IMR-90 (cell line): ENCODE measurements around the gene PPP1R14C. TPM values are rescaled to one million over a fixed set of nuclear protein-coding genes. Genes with fewer than 3 reads are reported as not detected.

Experiments
- ATAC-seq: fragments of 200-7000 bp; cut with Tn5 transposase; 2 replicates; pipeline ENCODE4 v1.9.1; 2020; ENCODE audit warnings: low read depth, mild to moderate bottlenecking, moderate library complexity
- BruUV-seq: library from RNA; stranded (reverse); fragments of 400-500 nt; replicated peaks from 2 replicates; lab custom pipeline; 2021; lab: Mats Ljungman, UMichigan
- CTCF ChIA-PET: fragments of 300-600 bp; formaldehyde crosslinking; extraction: SDS; loops from one replicate; lab custom pipeline; 2021; ENCODE audit warnings: antibody characterized with exemption; lab: Yijun Ruan, JAX
- POLR2A ChIA-PET: fragments of 300-600 bp; sonication (Branson Sonifier 250); formaldehyde crosslinking; loops from one replicate; lab custom pipeline; 2022; ENCODE audit warnings: antibody characterized with exemption; ENCODE audit not compliant: unreplicated experiment; lab: Charles Lee
- DNase-seq: peaks from one replicate; pipeline ENCODE4 v3.0.0; 2013
- H2AFZ ChIP-seq: replicated peaks from 2 replicates; pipeline ENCODE3; 2013; ENCODE audit warnings: low read length, mild to moderate bottlenecking; ENCODE audit not compliant: poor library complexity
- H2AK5ac ChIP-seq: 2 replicates; pipeline ENCODE4 v1.6.1; 2013; ENCODE audit warnings: low read depth, low read length, inconsistent platforms
- H2AK9ac ChIP-seq: replicated peaks from 2 replicates; pipeline ENCODE3; 2013; ENCODE audit warnings: mild to moderate bottlenecking, low read depth, low read length, moderate library complexity; ENCODE audit not compliant: poor library complexity
- H2BK120ac ChIP-seq: 2 replicates; pipeline ENCODE4 v1.6.1; 2013; ENCODE audit warnings: low read depth, low read length, inconsistent platforms
- H2BK15ac ChIP-seq: 3 replicates; pipeline ENCODE4 v1.6.1; 2013; ENCODE audit warnings: low read depth, low read length, inconsistent platforms
- H2BK20ac ChIP-seq: 2 replicates; pipeline ENCODE4 v1.6.1; 2013; ENCODE audit warnings: low read depth, mild to moderate bottlenecking, inconsistent platforms, low read length, moderate library complexity
- H2BK5ac ChIP-seq: 2 replicates; pipeline ENCODE4 v1.6.1; 2013; ENCODE audit warnings: mild to moderate bottlenecking, low read depth, low read length, inconsistent platforms; ENCODE audit not compliant: poor library complexity, severe bottlenecking
- H3K14ac ChIP-seq: replicated peaks from 2 replicates; pipeline ENCODE4 v1.6.1; 2013; ENCODE audit warnings: low read depth, low read length, inconsistent platforms
- H3K18ac ChIP-seq: 2 replicates; pipeline ENCODE4 v1.6.1; 2013; ENCODE audit warnings: low read depth, low read length, control low read depth
- H3K23ac ChIP-seq: 2 replicates; pipeline ENCODE4 v1.6.1; 2013; ENCODE audit warnings: low read depth, low read length, inconsistent platforms
- H3K27ac ChIP-seq: 2 replicates; pipeline ENCODE4 v1.5.1; 2013; ENCODE audit warnings: mild to moderate bottlenecking, control low read depth, low read length; ENCODE audit not compliant: insufficient read depth
- H3K27me3 ChIP-seq: 2 replicates; pipeline ENCODE4 v1.6.1; 2013; ENCODE audit warnings: low read length; ENCODE audit not compliant: control insufficient read depth, insufficient read depth
- H3K36me3 ChIP-seq: 2 replicates; pipeline ENCODE4 v1.6.1; 2013; ENCODE audit warnings: low read length, mixed read lengths; ENCODE audit not compliant: control insufficient read depth, insufficient read depth
- H3K4ac ChIP-seq: 2 replicates; pipeline ENCODE4 v1.6.1; 2013; ENCODE audit warnings: low read depth, low read length, inconsistent platforms
- H3K4me1 ChIP-seq: 2 replicates; pipeline ENCODE4 v1.6.1; 2013; ENCODE audit warnings: low read length, mixed read lengths; ENCODE audit not compliant: control insufficient read depth, insufficient read depth
- H3K4me2 ChIP-seq: 2 replicates; pipeline ENCODE4 v1.6.1; 2013; ENCODE audit warnings: low read depth, mild to moderate bottlenecking, control low read depth, low read length, moderate library complexity
- H3K4me3 ChIP-seq: 2 replicates; pipeline ENCODE4 v1.5.1; 2013; ENCODE audit warnings: low read depth, mild to moderate bottlenecking, control low read depth, low read length, moderate library complexity; ENCODE audit not compliant: insufficient read depth
- H3K56ac ChIP-seq: 2 replicates; pipeline ENCODE4 v1.6.1; 2013; ENCODE audit warnings: low read length, inconsistent platforms; ENCODE audit not compliant: insufficient read depth; ENCODE audit errors: extremely low read depth
- H3K79me1 ChIP-seq, 2 experiments: 2 replicates each; pipeline ENCODE4 v1.6.1; 2013; ENCODE audit warnings: low read length in 2 of 2, inconsistent platforms in 1 of 2, low read depth in 1 of 2
- H3K9ac ChIP-seq: 2 replicates; pipeline ENCODE4 v1.6.1; 2013; ENCODE audit warnings: low read depth, low read length, control low read depth
- H3K9me1 ChIP-seq: 2 replicates; pipeline ENCODE4 v1.6.1; 2013; ENCODE audit warnings: low read length, inconsistent platforms; ENCODE audit not compliant: insufficient read depth
- H3K9me3 ChIP-seq: 2 replicates; pipeline ENCODE4 v1.6.1; 2013; ENCODE audit warnings: low read length; ENCODE audit not compliant: control insufficient read depth, insufficient read depth
- H4K20me1 ChIP-seq: 2 replicates; pipeline ENCODE4 v1.6.1; 2013; ENCODE audit warnings: low read length, inconsistent platforms; ENCODE audit not compliant: insufficient read depth
- H4K5ac ChIP-seq: 2 replicates; pipeline ENCODE4 v1.6.1; 2013; ENCODE audit warnings: mild to moderate bottlenecking, low read depth, low read length, control low read depth
- H4K8ac ChIP-seq, 2 experiments: 2 replicates each; pipeline ENCODE4 v1.6.1; 2013; ENCODE audit warnings: low read depth in 2 of 2, low read length in 2 of 2, control low read depth in 1 of 2, inconsistent platforms in 1 of 2
- H4K91ac ChIP-seq: 2 replicates; pipeline ENCODE4 v1.6.1; 2013; ENCODE audit warnings: low read depth, low read length, inconsistent platforms; ENCODE audit not compliant: insufficient read depth
- BHLHE40 ChIP-seq: fragments of 150-350 bp; IDR thresholded peaks from 2 replicates; pipeline ENCODE4 v1.6.1; 2016; ENCODE audit warnings: mild to moderate bottlenecking, low read depth, low read length
- CEBPB ChIP-seq: IDR thresholded peaks from 2 replicates; pipeline ENCODE4 v1.6.1; 2012; ENCODE audit warnings: low read depth, low read length, improper control_type of control experiment
- MAFK ChIP-seq: IDR thresholded peaks from 2 replicates; pipeline ENCODE4 v1.6.1; 2012; ENCODE audit warnings: low read depth, low read length, improper control_type of control experiment
- MAZ ChIP-seq: IDR thresholded peaks from 2 replicates; pipeline ENCODE4 v1.6.1; 2012; ENCODE audit warnings: low read depth, mild to moderate bottlenecking, low read length, improper control_type of control experiment, moderate library complexity, borderline replicate concordance
- MXI1 ChIP-seq: IDR thresholded peaks from 2 replicates; pipeline ENCODE4 v1.6.1; 2012; ENCODE audit warnings: low read depth, mild to moderate bottlenecking, low read length, moderate library complexity, borderline replicate concordance
- NFE2L2 ChIP-seq: fragments of 150-350 bp; IDR thresholded peaks from 2 replicates; pipeline ENCODE4 v1.6.1; 2016; ENCODE audit warnings: low read depth, mild to moderate bottlenecking, low read length
- RAD21 ChIP-seq: IDR thresholded peaks from 2 replicates; pipeline ENCODE4 v1.6.1; 2012; ENCODE audit warnings: low read length, improper control_type of control experiment
- SMC3 ChIP-seq: fragments of 150-350 bp; IDR thresholded peaks from 2 replicates; pipeline ENCODE4 v1.6.1; 2016; ENCODE audit warnings: low read depth, mild to moderate bottlenecking, antibody characterized with exemption, low read length, moderate library complexity
- WGBS, 2 experiments: methylation state at CpG; one replicate each; pipeline versions ENCODE4 v1.1.5 to v1.1.7; 2013; ENCODE audit warnings: missing lambda C conversion rate in 2 of 2; ENCODE audit not compliant: insufficient read length in 1 of 2; ENCODE audit errors: extremely low coverage in 2 of 2; 5-methylcytosine and 5-hydroxymethylcytosine counted together
- dilution Hi-C: fragments of 300-500 bp; cut with HindIII; formaldehyde crosslinking; loops from one replicate; pipeline ENCODE4 v1.14.3; 2018; ENCODE audit warnings: low sequenced_read_pairs; ENCODE audit not compliant: unreplicated experiment
- in situ Hi-C: fragments of 300-500 bp; cut with MboI; formaldehyde crosslinking; loops from 3 replicates; pipeline ENCODE4 v1.14.3; 2019; ENCODE audit warnings: low sequenced_read_pairs, inconsistent platforms, mixed read lengths
- intact Hi-C: fragments of 100-400 bp; cut with micrococcal nuclease; formaldehyde crosslinking; loops from 2 replicates; pipeline ENCODE4 v1.10.0; 2022
- polyA plus RNA-seq, 3 experiments: library from polyadenylated mRNA; depleted of rRNA; stranded (reverse); fragments of >200 nt; gene quantifications; 2 replicates each; pipeline ENCODE4 v1.2.3, GENCODE V29; 2012; ENCODE audit warnings: low replicate concordance in 1 of 3
- total RNA-seq: library from RNA; depleted of rRNA; stranded (reverse); fragments of >200 nt; gene quantifications from 2 replicates; pipeline ENCODE4 v1.2.3, GENCODE V29; 2012
- TF ChIP-seq, protein P1 (sequence below): fragments of 150-350 bp; IDR thresholded peaks from 2 replicates; pipeline ENCODE4 v1.6.1; 2017; ENCODE audit warnings: mild to moderate bottlenecking, antibody characterized with exemption, low read length, low read depth
- TF ChIP-seq, protein P2 (sequence below): fragments of 150-350 bp; IDR thresholded peaks from 2 replicates; pipeline ENCODE4 v1.6.1; 2016; ENCODE audit warnings: low read depth, mild to moderate bottlenecking, low read length, moderate library complexity, borderline replicate concordance
- TF ChIP-seq, protein P3 (sequence below): conservative IDR thresholded peaks from 2 replicates; pipeline ENCODE4 v1.5.1; 2012; ENCODE audit warnings: mild to moderate bottlenecking, low read depth, low read length, improper control_type of control experiment

The PPP1R14C gene
- total and polyA plus RNA-seq, 2 of the 4 experiments (the other 2 are of a cell fraction) = not detected

DNA sequence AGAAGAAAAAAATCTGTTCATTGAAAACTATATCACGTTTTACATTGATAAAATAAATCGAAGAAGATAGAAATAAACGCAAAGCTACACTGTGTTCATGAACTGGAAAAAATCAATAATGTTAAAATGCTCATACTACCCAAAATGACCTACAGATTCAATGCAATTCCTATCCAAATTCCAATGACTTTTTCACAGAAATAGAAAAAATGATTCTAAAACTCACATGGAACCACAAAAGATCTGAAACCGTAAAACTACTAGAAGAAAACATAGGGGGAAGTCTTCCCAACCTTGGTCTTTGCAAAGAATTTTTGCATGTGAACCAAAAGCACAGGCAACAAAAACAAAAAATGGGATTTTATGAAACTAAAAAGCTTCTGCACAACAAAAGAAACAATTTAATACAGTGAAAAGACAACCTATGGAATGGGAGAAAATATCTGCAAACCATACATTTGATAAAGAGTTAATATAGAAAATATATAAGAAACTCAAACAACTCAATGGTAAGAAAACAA lies 40.0 kb upstream of the PPP1R14C start:
- no peak for DNase-seq
- dilution Hi-C loops = no loop called here
- in situ Hi-C loops = no loop called here

More for the DNA sequence above, 40.0 kb upstream of the PPP1R14C start:
- no peak overlapping the region for H2AFZ ChIP-seq
- H3K4ac ChIP-seq = no peak overlapping the region
- ChIA-PET POLR2A (no interaction called here), CTCF (interaction anchor here (0.7 kb wide), 1 partner anchor 22 kb away, joined by 3 read pairs; no protein-coding TSS in a partner anchor)
- no peak overlapping the region for H4K8ac ChIP-seq
- H3K14ac ChIP-seq = no peak overlapping the region
- no peaks in the 10 kb centered on the region for H4K20me1 ChIP-seq
- H3K18ac ChIP-seq = no peak overlapping the region
- H3K4me2 ChIP-seq = no peak overlapping the region
- no peak for ATAC-seq
- no peak overlapping the region for H3K27ac ChIP-seq
- no peaks in the 10 kb centered on the region for H3K9me3 ChIP-seq
- H3K9ac ChIP-seq = no peak overlapping the region
- no CpG with 5 or more reads among the region's 4 CpGs for WGBS, 2 experiments
- H3K23ac ChIP-seq = no peak overlapping the region
- TF ChIP-seq, protein P1, sequence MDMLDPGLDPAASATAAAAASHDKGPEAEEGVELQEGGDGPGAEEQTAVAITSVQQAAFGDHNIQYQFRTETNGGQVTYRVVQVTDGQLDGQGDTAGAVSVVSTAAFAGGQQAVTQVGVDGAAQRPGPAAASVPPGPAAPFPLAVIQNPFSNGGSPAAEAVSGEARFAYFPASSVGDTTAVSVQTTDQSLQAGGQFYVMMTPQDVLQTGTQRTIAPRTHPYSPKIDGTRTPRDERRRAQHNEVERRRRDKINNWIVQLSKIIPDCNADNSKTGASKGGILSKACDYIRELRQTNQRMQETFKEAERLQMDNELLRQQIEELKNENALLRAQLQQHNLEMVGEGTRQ = no peak
- TF ChIP-seq, protein P2, sequence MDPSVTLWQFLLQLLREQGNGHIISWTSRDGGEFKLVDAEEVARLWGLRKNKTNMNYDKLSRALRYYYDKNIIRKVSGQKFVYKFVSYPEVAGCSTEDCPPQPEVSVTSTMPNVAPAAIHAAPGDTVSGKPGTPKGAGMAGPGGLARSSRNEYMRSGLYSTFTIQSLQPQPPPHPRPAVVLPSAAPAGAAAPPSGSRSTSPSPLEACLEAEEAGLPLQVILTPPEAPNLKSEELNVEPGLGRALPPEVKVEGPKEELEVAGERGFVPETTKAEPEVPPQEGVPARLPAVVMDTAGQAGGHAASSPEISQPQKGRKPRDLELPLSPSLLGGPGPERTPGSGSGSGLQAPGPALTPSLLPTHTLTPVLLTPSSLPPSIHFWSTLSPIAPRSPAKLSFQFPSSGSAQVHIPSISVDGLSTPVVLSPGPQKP = no peak
- TF ChIP-seq NFE2L2 (no peak), MXI1 (no peak), MAFK (no peak), BHLHE40 (no peak), RAD21 (no peak), CEBPB (no peak), SMC3 (no peak), MAZ (no peak)
- TF ChIP-seq, protein P3, sequence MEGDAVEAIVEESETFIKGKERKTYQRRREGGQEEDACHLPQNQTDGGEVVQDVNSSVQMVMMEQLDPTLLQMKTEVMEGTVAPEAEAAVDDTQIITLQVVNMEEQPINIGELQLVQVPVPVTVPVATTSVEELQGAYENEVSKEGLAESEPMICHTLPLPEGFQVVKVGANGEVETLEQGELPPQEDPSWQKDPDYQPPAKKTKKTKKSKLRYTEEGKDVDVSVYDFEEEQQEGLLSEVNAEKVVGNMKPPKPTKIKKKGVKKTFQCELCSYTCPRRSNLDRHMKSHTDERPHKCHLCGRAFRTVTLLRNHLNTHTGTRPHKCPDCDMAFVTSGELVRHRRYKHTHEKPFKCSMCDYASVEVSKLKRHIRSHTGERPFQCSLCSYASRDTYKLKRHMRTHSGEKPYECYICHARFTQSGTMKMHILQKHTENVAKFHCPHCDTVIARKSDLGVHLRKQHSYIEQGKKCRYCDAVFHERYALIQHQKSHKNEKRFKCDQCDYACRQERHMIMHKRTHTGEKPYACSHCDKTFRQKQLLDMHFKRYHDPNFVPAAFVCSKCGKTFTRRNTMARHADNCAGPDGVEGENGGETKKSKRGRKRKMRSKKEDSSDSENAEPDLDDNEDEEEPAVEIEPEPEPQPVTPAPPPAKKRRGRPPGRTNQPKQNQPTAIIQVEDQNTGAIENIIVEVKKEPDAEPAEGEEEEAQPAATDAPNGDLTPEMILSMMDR = no peak
- H2BK5ac ChIP-seq = no peak overlapping the region
- H2BK15ac ChIP-seq = no peak overlapping the region
- H4K91ac ChIP-seq = no peak overlapping the region
- H4K5ac ChIP-seq = no peak overlapping the region
- H2AK5ac ChIP-seq = no peak overlapping the region
- no peak overlapping the region for H2BK120ac ChIP-seq
- peaks cover 11% of the 10 kb centered on the region for H3K27me3 ChIP-seq
- no peak overlapping the region for H3K56ac ChIP-seq
- no peak overlapping the region for H2BK20ac ChIP-seq
- H2AK9ac ChIP-seq = no peak overlapping the region
- no peak overlapping the region for H3K4me3 ChIP-seq
- H3K36me3 ChIP-seq = no peaks in the 10 kb centered on the region
- no peaks in the 10 kb centered on the region for H3K79me1 ChIP-seq
- no peaks in the 10 kb centered on the region for H3K4me1 ChIP-seq
- intact Hi-C loops = no loop called here
- no peaks in the 10 kb centered on the region for H3K9me1 ChIP-seq
- BruUV-seq = no TSS peak
